GM12875 (cell line): ENCODE results near the gene C1QTNF12.
"Not testable (repeated sequence)": the region's sequence is repeated elsewhere in the genome, so short reads cannot be mapped to it uniquely, and the experiment has no call there.

Experiments used
- H3K4me3 ChIP-seq: one replicate; pipeline ENCODE4 v1.5.1; 2011; ENCODE audit warnings: low read depth, low read length, control low read depth
- CTCF ChIP-seq: IDR thresholded peaks from 2 replicates; pipeline ENCODE4 v1.5.1; 2011; ENCODE audit warnings: low read depth, mild to moderate bottlenecking, control low read depth, inconsistent platforms, low read length, moderate library complexity, borderline replicate concordance; ENCODE audit not compliant: insufficient read depth

The C1QTNF12 gene

DNA sequence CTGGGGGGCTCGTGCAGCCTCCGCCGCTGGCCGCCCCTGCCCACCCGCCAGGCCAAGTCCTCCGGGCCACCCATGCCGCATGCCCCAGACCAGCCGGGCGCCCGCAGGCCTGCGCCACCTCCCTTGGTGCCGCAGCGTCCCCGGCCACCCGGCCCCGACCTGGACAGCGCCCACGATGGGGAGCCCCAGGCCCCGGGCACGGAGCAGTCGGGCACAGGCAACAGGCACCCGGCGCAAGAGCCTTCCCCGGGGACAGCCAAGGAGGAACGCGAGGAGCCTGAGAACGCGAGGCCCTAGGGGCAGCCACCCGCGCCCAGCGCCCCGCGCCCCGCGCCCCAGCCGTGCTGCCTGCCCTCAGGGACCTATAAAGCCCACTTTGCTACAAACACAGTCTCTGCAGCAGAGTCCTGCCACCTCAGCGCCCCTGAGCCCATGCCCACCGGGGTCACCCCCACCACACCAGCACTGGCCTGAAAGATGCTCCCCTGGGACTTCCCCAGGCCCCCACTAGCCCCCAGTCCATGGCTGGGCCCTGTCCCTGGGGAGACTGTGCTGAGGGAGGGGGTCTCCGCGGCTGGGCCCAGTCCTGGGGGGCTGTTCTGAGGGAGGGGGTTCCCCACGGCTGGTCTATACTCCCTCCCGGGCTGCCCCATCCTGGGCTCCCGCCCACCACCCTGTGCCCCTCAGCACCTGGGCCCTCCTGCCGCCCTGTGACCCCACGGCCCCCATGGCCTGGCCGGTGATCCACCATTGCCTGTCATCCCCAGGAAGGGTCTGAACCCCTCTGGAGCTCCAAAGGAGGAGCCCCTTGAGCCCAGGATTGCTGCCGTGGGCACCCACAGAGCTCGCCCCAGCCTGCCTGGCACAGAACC, 48.7 kb downstream of the C1QTNF12 start:
- no peak for TF ChIP-seq CTCF
- H3K4me3 ChIP-seq = no peak overlapping the region

DNA sequence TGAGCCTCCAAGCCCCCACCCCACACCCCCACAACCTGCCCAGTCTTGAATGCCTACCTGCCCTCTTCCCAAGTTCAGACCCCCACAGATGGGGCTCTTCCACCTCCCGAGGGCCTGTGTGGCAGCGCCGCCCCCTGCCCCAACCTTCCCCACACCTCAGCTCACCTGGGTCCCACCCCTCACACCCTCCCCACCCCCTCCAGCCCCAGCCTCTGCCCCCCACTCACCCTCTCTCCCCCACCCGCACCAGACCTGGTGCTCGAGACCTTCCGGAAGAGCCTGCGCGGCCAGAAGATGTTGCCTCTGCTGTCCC, 49.4 kb downstream of the C1QTNF12 start:
- no peak overlapping the region for H3K4me3 ChIP-seq
- TF ChIP-seq CTCF = no peak

DNA sequence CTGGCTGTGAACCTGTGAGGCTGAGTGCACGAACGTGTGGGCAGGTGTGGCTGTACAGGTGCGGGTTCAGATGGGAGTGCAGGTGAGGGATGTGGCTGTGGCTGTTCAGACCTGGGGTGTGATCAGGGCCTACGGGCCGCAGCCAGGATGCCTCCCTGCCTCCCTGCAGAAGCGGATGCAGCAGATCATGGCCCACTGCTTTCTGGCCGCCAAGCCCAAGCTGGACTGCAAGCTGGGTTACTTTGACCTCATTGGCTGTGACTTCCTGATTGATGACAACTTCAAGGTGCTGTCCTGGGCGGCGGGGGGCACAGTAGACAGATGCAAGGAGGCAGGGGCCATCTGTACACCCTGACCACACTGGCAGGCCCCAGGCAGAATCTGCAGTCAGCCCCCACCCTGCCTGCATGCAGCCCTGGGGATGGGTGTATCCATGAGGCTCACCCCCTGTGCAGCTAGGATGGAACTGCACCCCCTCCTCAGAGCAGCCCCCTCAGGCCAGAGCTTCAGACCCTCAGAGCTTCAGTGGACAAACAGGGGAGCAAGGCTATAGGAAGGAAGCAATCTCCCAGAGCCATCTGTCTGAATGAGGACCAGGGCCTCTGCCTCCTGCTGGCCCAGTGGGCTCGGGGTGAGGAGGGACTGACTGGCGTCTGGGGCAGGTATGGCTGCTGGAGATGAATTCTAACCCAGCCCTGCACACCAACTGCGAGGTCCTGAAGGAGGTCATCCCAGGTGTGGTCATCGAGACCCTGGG, 49.9 kb downstream of the C1QTNF12 start:
- TF ChIP-seq CTCF = no peak

GRCh38 chr1:1195726-1196125, 50.8 kb downstream of the C1QTNF12 start:
- H3K4me3 ChIP-seq = not testable (repeated sequence)

More for the DNA sequence above, 49.9 kb downstream of the C1QTNF12 start:
- H3K4me3 ChIP-seq = no peak overlapping the region

- TF ChIP-seq CTCF = no peak
- H3K4me3 ChIP-seq = no peak overlapping the region
These were observed 51.8 kb downstream of the C1QTNF12 start for GRCh38 chr1:1194723-1195122.
